HTERT RPE-1 (cell line): ENCODE measurements around the gene SGPL1.
"Not testable (repeated sequence)": the region's sequence is repeated elsewhere in the genome, so short reads cannot be mapped to it uniquely, and the experiment has no call there.

Source experiments
- in situ Hi-C: fragments of 300-500 bp; cut with MboI; formaldehyde crosslinking; loops from 4 replicates; pipeline ENCODE4 v1.14.3; 2020; ENCODE audit warnings: low sequenced_read_pairs

SGPL1 gene

GRCh38 chr10:70917635-70918034, 101.9 kb downstream of the SGPL1 start:
- in situ Hi-C loops, result no loop called here

- in situ Hi-C loops, result no loop called here
Measured at GRCh38 chr10:70918851-70919530, 103.2 kb downstream of the SGPL1 start.

- in situ Hi-C loops, result not testable (repeated sequence)
Measured at GRCh38 chr10:70919906-70920305, 104.2 kb downstream of the SGPL1 start.

GRCh38 chr10:70920519-70920918, 104.8 kb downstream of the SGPL1 start:
- in situ Hi-C loops, result no loop called here

- in situ Hi-C loops, result no loop called here
Measured at GRCh38 chr10:70921285-70921684, 105.5 kb downstream of the SGPL1 start.

- in situ Hi-C loops, result no loop called here
Measured at GRCh38 chr10:70923696-70924095, 107.9 kb downstream of the SGPL1 start.

- in situ Hi-C loops, result no loop called here
Measured at GRCh38 chr10:70925377-70926225, 109.9 kb downstream of the SGPL1 start.

GRCh38 chr10:70926226-70927000, 110.7 kb downstream of the SGPL1 start:
- in situ Hi-C loops, result no loop called here

- in situ Hi-C loops, result no loop called here
Measured at GRCh38 chr10:70927189-70927943, 111.6 kb downstream of the SGPL1 start.

- in situ Hi-C loops, result no loop called here
Measured at GRCh38 chr10:70928140-70928539, 112.4 kb downstream of the SGPL1 start.

- in situ Hi-C loops, result no loop called here
Measured at GRCh38 chr10:70930263-70931000, 114.7 kb downstream of the SGPL1 start.
